C4-2B (cell line): ENCODE measurements around the gene SDS.
A peak's percentile ranks its signal among the peaks of the same experiment; 100 is the strongest.
"Not testable (repeated sequence)": the region's sequence is repeated elsewhere in the genome, so short reads cannot be mapped to it uniquely, and the experiment has no call there.

Experiments used
- H3K27ac ChIP-seq: fragments of 450-650 bp; 2 replicates; pipeline ENCODE4 v1.5.1; 2017
- CTCF ChIP-seq: fragments of 450-650 bp; conservative IDR thresholded peaks from 2 replicates; pipeline ENCODE4 v1.5.1; 2017; ENCODE audit warnings: mild to moderate bottlenecking
- ZFX ChIP-seq: fragments of 450-650 bp; IDR thresholded peaks from 2 replicates; pipeline ENCODE4 v1.6.1; 2017

Gene SDS

GRCh38 chr12:113359133-113359938 lies 44.4 kb downstream of the SDS start:
- no peak for TF ChIP-seq CTCF
- no peak for TF ChIP-seq ZFX
- peak overlapping the region; percentile 74 for H3K27ac ChIP-seq

GRCh38 chr12:113358381-113359132 lies 45.1 kb downstream of the SDS start, which contains the start of gene PLBD2:
PLBD2 (plus strand) TSS chr12:113358587; CDS start chr12:113358601, 14 bp downstream.
- H3K27ac ChIP-seq = peak within 1 kb of the TSS; percentile 74
- TF ChIP-seq CTCF (no peak), ZFX (peak; percentile 51)

- not testable (repeated sequence) for H3K27ac ChIP-seq
Observed at GRCh38 chr12:113354192-113354591, 49.5 kb downstream of the SDS start.

- TF ChIP-seq ZFX (no peak), CTCF (no peak)
- no peak overlapping the region for H3K27ac ChIP-seq
Observed at GRCh38 chr12:113351089-113351488, 52.6 kb downstream of the SDS start.

GRCh38 chr12:113348849-113349536 lies 54.7 kb downstream of the SDS start:
- TF ChIP-seq ZFX (no peak), CTCF (no peak)
- no peak overlapping the region for H3K27ac ChIP-seq

GRCh38 chr12:113347892-113348291 lies 55.8 kb downstream of the SDS start:
- no peak for TF ChIP-seq ZFX
- TF ChIP-seq CTCF = no peak
- H3K27ac ChIP-seq = no peak overlapping the region

- TF ChIP-seq CTCF (no peak), ZFX (no peak)
Observed at GRCh38 chr12:113347107-113347506, 56.6 kb downstream of the SDS start.

More at GRCh38 chr12:113347107-113347506, 56.6 kb downstream of the SDS start:
- H3K27ac ChIP-seq = no peak overlapping the region
